Epidermal melanocyte (primary cell): Measurements from ENCODE around the gene SLC35F5.
"Not testable (repeated sequence)": the region's sequence is repeated elsewhere in the genome, so short reads cannot be mapped to it uniquely, and the experiment has no call there.

Source experiments
- DNase-seq: peaks from one replicate; pipeline ENCODE4 v3.0.0; 2011; ENCODE audit warnings: low spot score; ENCODE audit not compliant: insufficient read length

The SLC35F5 gene, protein sequence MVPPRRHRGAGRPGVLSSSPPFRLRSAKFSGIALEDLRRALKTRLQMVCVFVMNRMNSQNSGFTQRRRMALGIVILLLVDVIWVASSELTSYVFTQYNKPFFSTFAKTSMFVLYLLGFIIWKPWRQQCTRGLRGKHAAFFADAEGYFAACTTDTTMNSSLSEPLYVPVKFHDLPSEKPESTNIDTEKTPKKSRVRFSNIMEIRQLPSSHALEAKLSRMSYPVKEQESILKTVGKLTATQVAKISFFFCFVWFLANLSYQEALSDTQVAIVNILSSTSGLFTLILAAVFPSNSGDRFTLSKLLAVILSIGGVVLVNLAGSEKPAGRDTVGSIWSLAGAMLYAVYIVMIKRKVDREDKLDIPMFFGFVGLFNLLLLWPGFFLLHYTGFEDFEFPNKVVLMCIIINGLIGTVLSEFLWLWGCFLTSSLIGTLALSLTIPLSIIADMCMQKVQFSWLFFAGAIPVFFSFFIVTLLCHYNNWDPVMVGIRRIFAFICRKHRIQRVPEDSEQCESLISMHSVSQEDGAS

DNA sequence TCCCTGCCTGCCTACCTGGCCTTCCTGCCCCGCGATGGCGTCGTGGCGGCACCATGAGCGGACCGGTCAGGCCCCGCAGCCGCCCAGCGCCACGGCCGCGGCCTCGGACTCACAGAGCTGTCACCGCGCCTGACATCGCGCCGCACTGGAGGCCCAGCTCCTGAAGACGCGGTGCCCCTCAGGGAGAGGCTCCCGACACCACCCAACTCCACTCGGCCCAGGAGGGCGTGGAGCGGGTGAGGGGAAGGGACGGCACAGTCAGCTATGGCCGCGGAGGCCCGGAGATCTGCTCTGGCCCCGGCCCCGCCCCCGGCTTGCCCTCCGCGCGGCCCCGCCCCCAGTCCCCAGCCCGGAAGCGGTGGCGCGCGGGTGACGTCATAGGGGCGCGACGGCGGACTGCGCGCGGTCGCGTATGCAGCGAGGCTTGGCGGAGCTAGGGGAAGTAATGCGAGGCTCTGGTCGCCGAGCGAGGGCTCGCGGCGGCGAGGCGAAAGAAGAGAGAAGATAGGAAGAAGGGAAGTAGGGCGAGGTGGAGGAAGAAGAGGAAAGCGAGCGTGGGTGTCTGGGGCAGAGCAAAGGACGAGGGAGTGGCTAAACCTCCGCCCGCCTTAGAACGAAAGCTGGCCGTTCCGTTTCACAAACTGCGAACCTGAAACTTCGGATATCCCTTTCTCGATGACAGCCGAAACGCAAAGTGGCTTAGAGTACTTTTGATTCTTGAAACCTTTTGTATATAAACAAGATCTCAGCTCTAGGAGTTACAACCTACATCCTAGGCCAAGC lies at the start of gene SLC35F5:
SLC35F5 (minus strand) TSS at position 288 of the 783 bp plus-strand sequence; CDS start at position 55, 233 bp downstream.
- DNase-seq, result peak; percentile 50

DNA sequence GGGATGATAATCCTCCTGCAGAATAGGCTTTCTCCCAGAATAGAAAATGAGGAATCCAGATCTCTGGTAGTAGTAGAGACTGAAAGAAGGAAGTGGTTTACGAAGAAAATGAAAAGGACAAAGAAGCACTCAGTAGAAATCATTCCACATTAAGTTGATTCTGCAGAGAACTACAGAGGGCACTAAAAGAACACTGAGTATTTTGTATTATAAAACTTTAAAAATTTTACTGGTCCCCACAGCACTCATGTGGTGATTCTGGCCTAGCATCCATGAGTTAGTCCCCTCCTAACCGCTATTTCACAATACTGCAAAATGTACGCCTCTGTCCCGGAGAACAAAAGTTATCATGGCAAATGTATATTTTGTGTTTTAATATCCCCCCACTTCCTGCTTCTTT lies 42.9 kb upstream of the SLC35F5 start:
- DNase-seq, result no peak

DNA sequence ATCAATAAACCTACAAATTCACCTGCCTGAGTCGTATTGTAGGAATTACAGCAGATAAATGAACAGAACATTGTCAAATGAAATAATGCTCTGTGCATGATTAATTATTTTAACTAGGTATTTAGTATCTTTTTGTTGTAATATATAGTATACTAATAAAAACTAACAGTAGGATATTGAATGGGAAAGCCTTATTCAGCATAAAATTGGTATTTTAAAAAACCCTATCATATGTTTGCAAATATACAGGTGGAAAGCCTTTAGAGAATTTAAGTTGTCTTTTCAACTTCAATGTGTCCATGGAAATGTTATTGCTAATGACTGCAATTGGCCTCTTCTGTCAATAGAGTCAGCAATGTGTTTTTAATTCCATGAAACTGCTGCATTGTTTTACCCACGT lies 40.8 kb upstream of the SLC35F5 start:
- no peak for DNase-seq

DNA sequence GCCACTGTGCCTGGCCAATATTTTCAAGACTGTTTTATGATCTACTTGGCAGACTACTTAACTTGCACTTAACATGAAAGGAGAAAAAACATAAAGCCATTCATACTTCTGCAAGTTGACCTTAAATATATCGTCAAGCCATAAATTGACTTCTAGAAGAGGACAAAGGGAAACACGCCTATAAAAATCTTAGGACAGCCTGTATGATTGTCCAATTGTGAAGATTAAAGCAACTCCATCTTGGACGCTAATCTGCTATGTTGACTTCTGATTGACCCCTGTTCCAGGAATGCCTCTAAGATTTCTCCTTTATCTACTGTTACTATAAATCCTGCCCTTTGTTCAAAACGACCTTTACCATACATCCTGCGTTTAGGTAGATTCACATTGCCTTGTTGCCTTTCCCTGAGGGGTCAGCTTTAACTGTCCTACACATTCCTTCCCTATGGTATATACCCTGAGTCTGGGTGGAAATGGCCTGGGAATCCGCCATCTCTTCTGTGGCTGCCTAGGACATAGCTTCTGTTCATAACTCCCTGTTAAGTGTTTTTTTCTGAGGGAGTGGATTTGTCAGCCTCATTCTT lies 40.2 kb upstream of the SLC35F5 start:
- no peak for DNase-seq

DNA sequence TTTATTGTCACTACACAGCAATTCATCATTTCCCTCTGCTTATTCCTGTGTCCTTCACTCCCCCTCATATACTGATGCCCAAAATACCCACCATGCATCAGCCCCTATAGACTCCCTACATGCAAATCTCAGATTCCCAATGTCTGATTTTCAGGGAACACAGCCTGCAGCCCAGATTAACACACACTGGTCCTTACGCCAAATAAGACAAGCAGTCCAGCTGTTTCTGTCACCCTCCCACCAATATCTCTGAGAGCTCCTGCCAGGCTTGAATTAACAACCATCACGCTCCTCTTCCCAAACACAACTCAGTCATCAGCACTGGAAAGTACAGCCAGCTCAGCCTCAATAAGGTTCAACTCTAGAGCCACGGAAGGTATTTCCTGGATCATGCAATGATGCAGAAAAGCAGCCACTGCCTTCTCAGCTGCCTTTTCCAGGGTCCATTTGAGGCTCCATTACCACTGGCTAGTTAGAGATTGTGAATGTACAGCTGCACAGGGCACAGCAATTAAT lies 39.0 kb upstream of the SLC35F5 start:
- DNase-seq, result no peak

DNA sequence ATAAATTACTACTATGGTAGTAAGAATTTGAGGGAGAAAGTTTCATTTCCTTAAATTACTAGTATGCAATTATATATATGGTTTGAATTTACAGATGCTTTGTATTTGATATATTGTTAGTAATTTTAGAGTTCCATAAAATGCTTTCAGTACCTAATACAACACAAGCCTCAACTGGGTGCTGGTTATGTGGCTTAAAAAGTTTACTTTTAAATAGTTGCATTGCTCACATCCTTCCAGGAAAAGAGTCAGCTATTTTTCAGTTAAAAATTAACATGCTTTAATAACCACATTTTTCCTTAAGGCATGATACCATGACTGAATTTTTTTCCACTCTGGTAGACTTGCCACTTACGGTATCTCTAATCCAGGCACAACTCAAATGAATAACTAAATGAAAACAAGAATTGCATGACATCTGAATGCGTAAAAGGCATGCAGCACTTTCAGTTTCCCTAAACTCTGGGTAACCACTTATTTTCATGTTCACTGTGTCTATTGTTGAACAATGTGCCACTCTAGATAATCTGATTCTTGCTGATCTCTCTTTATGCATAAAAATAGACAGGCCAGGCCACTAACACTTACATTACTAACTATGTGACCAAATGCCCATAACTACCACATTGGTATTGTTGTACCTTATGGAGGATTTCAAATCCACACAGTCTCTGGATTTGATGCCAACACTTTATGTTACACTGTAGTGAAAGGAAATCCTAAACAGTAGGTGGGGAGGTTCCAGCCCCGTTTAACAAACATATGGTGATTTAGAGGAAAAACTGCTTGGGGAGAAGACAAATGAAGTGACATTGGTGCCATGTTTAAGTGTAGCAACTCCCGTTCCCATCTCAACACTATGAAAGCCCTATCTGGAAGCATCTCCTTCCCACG lies 35.5 kb upstream of the SLC35F5 start:
- peak; percentile 48 for DNase-seq

DNA sequence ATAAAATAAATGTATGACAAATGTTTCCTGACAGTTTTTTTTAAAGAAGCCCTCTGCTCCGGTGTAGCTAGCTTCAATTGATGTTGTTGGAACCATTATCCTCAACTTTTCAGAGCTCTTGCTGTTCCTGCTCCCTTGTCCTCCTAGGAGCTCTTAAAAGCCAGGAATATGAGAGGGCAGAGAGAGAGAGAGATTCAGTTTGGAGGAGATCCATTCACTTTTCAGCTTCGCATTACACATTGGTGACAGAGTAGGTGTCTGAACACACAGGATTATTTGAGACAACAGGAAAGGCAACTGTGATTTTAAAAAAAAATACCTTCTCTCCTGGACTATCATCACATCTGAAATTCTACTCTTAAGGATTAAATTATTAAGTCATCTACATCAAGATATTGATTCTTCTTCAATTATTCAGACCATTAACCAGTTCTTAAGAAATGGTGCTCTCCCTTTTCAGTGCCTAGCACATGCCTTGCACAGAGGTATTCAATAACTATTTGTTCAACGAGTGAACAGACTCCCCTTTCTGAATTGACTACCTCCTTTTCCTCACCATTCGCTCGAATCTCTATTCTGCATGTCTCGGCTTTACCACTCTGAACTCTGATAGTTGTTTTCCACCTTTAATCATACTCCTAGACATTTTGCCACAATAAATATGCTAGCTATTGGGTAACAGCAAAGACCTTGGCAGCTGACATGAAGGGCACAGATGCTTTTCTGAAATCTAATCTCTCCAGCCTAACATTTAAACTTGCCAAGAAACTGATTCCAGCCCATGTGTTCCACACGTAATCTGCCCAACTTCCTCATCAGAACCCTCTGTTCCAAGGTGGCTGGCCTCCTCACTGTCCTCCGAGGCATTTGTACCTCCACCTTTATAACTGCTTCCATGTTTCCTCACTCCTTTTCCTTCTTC lies 28.6 kb upstream of the SLC35F5 start:
- no peak for DNase-seq

DNA sequence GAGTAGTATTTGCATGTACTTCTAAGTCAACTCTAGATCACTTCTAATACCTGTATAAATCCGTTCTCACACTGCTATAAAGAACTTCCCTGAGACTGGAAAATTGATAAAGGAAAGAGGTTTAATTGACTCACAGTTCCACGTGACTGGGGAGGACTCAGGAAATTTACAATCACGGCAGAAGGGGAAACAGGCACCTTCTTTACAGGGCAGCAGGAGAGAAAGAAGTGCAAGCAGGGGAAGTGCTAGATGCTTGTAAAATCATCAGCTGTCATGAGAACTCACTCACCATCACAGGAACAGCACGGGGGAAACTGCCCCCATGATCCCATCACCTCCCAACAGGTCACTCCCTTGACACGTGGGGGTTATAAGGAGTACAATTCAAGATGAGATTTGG lies 24.0 kb upstream of the SLC35F5 start:
- DNase-seq, result no peak

DNA sequence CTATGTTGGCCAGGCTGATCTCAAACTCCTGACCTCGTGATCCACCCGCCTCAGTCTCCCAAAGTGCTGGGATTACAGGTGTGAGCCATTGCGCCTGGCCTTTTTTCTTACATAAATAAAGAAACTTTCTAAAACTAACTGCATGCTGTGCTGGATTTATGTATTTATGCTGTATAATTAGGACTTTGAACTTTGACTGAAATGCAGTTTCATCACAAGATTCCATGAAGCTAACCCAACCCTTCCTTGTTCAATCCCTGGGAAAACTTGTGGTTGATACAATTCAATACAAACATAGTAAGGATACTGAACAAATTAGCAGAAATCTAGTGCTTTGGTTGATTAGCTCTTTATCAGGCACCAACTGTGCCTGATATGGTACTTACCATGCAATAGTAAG lies 20.9 kb upstream of the SLC35F5 start:
- DNase-seq, result no peak

DNA sequence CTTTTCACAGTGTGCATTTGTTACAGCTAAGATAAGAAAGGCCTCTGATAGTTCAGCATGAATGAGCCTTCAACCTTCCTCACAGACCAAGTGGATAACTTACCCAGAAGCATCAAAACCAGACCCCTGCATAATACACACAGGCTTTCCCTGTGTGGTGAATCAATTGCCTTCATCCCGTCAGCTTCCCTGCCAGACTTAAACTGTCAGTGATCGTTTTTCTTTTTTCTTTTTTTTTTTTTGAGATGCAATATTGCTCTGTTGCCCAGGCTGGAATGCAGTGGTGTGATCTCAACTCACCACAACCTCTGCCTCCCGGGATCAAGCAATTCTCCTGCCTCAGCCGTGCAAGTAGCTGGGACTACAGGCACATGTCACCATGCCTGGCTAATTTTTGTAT lies 20.5 kb upstream of the SLC35F5 start:
- no peak for DNase-seq

DNA sequence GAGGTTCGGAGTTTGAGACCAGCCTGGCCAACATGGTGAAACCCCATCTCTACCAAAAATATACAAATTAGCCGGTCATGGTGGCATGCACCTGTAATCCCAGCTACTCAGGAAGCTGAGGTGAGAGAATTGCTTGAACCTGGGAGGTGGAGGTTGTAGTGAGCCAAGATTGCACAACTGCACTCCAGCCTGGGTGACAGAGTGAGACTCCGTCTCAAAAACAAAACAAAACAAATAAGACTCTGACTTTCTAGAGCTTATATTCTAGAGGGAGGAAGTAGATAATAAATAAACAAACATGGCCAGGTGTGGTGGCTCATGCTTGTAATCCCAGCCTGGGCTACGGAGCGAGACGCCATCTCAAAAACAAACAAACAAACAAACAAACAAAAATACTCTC lies 18.2 kb upstream of the SLC35F5 start:
- not testable (repeated sequence) for DNase-seq

DNA sequence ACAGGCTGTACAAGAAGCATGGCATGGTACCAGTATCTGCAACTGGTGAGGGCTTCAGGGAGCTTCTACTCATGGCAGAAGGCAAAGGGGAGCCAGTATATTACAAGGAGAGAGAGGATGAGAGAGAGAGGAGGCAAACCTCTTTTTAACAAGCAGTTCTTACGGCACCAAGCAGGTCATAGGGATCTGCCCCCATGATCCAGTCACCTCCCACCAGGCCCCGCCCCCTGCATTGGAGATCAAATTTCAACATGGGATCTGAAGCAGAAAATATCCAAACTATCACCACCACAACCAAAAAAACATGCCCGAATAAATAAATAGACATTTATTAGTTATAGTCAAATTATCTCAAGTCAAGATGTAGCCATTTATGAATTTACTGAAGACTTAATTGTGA lies 14.5 kb upstream of the SLC35F5 start:
- DNase-seq, result no peak

DNA sequence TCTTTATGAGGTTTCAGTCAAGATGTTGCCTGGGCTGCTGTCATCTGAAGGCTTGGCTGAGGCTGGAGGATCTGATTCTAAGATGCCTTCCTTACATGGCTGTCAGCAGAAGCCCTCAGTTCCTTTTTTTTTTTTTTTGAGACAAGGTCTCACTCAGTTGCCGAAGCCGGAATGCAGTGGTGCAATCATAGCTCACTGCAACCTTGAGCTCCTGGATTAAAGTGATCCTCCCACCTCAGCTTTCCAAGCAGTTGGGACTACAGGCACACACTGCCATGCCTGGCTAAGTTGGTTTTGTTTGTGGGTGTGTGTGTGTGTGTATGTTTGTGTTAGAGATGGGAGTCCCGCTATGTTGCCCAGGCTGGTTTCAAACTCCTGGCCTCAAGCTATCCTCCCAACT lies 13.1 kb upstream of the SLC35F5 start:
- no peak for DNase-seq

DNA sequence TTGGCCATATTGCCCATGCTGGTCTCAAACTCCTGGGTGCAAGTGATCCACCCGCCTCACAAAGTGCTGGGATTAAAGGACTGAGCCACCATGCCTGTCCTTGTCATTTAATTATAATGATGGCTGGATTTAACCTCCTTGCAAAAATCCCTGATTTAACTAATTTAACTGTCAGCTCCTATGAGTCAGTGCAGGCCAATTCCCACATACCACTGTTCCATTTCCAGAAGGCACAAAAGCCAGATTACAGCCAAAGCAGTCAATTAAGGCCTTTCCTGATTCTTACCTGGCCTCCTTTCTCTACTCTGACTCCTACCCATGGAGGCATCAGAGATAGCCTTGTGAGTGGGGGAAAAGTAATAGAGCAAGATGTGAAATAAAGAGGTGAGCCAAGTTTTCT lies 12.3 kb upstream of the SLC35F5 start:
- DNase-seq, result no peak

DNA sequence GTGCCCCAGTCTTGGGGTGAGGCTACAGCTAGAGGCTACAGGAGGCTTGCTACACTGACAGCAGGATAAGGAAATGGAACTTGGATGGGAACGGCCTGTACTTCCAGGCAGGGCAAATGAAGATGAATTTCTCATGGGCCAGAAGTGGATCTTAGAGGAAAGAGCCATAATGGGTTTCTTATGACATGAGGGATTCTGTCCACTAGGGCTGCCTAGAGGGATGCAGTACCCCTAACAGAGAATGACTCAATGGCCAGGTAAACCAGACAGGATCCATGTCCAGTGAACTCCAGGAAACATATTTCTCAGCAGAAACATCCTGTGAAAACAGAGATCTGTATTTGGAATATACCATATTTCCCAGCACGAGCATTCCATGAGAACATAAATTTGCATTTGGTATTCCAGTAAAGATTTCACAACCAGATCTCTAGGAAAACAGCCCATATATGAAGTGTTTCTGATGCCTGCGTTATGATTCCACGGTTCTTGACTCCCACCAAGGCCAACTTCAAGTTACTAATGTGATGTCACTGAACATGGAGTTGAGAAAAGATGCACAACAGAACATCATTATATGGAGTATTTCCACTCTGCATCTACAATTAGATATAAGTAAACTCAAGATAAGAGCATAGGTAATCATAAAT lies 11.5 kb upstream of the SLC35F5 start:
- no peak for DNase-seq

DNA sequence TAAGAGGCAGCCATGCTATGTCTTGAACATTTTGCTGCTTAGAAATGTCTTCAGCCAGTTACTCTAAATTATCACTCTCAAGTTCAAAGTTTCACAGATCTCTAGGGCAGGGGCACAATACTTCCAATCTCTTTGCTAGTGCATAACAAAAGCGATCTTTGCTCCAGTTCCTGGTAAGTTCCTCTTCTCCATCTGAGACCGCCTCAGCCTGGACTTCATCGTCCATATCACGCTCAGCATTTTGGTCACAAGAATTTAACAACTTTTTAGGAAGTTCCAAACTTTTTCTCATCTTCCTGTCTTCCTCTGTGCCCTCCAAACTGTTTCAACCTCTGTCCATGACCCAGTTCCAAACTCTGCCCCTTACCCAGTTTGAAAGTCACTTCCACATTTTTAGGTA lies 8.8 kb upstream of the SLC35F5 start:
- DNase-seq, result no peak

DNA sequence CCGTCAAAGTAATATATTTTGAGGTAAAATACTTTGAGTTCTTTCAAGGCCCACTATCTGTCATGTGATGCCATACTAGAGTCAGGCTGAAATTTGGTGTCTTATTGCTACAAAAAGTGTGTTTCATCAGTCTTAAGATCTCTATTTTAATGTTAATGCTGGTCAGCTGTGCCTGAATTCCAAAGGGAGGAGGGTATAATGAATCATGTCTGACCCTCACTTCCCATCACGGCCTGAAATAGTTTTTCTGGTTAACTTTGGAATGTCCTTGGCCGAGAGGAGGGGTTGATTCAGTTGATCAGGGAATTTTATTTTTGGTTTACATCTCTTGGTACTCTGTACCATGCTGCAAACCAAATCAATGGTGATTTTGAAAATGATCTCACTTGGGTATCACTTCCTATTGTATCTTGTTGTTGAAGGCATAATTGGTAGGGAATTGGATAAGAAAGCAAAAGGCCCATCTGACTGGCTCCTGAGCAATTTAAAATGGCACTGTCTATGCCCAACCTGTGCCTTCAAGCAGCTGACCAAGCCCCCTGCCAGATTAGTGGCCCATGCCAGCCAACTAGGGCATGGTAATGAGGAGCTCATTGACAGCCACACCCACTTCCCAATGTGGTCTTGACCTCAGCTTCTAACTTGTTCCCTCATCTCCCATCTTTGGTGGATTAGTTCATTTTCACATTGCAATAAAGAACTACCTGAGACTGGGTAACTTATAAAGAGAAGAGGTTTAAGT lies 6.1 kb upstream of the SLC35F5 start:
- DNase-seq, result no peak

DNA sequence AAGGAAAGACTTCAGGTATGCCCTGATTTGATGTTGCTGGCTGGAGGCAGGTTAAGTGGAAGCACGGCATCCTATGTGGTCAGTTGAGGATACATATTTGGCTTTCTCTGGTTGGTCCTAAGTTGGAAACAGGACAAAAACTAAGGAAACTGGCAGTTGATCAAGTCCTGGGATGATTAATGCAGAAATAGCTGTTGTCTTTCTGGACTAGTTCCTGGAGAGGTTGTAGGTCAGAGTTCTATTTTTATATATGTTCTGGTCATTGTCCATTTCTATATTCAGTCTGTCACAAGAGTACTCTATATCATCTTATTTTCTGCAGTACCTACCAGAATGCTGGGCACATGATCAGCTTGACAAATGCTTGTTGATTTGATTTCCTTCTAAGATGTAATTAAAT lies 4.0 kb upstream of the SLC35F5 start:
- no peak for DNase-seq
